Testis (tissue), 2 donors: Measurements from ENCODE around the gene FIZ1.

Experiments used
- POLR2A ChIP-seq: fragments of 450-650 bp; IDR thresholded peaks from one replicate; pipeline ENCODE4 v1.6.1; 2017; ENCODE audit warnings: antibody characterized with exemption, mild to moderate bottlenecking, moderate library complexity
- TF ChIP-seq, protein P1 (sequence below), 3 experiments: fragments of 450-650 bp in 2 of 3; fragments of 200-600 bp in 1 of 3; sonication (generic) in 1 of 3; IDR thresholded peaks; one replicate each; pipeline ENCODE4 v1.5.1; 2016 to 2019; ENCODE audit warnings: antibody characterized with exemption in 3 of 3, mild to moderate bottlenecking in 2 of 3, moderate library complexity in 1 of 3

GRCh38 chr19:55602104-55603001, 3.0 kb upstream of the FIZ1 start:
- TF ChIP-seq, protein P1, sequence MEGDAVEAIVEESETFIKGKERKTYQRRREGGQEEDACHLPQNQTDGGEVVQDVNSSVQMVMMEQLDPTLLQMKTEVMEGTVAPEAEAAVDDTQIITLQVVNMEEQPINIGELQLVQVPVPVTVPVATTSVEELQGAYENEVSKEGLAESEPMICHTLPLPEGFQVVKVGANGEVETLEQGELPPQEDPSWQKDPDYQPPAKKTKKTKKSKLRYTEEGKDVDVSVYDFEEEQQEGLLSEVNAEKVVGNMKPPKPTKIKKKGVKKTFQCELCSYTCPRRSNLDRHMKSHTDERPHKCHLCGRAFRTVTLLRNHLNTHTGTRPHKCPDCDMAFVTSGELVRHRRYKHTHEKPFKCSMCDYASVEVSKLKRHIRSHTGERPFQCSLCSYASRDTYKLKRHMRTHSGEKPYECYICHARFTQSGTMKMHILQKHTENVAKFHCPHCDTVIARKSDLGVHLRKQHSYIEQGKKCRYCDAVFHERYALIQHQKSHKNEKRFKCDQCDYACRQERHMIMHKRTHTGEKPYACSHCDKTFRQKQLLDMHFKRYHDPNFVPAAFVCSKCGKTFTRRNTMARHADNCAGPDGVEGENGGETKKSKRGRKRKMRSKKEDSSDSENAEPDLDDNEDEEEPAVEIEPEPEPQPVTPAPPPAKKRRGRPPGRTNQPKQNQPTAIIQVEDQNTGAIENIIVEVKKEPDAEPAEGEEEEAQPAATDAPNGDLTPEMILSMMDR (IDR thresholded peaks at IDR 0.05), result no peak
- no peak for TF ChIP-seq POLR2A
